Osteocyte (in vitro differentiated cells): ENCODE data around the gene CHCHD1. TPM values are rescaled to one million over a fixed set of nuclear protein-coding genes. Genes with fewer than 3 reads are reported as not detected.
A peak's percentile ranks its signal among the peaks of the same experiment; 100 is the strongest.

ENCODE experiments used
- DNase-seq: peaks from one replicate; pipeline ENCODE4 v3.0.0; 2021; ENCODE audit warnings: mixed read lengths; ENCODE audit not compliant: unreplicated experiment; ENCODE audit errors: extremely low spot score
- H3K27ac Mint-ChIP-seq: one replicate; pipeline ENCODE4 v1.8.0; 2021; ENCODE audit warnings: mild to moderate bottlenecking, mixed read lengths; ENCODE audit not compliant: unreplicated experiment
- H3K27me3 Mint-ChIP-seq: one replicate; pipeline ENCODE4 v1.8.0; 2021; ENCODE audit warnings: mixed read lengths; ENCODE audit not compliant: unreplicated experiment
- H3K36me3 Mint-ChIP-seq: one replicate; pipeline ENCODE4 v1.8.0; 2021; ENCODE audit warnings: mixed read lengths; ENCODE audit not compliant: unreplicated experiment
- H3K4me1 Mint-ChIP-seq: one replicate; pipeline ENCODE4 v1.8.0; 2021; ENCODE audit warnings: mixed read lengths; ENCODE audit not compliant: unreplicated experiment
- H3K4me3 Mint-ChIP-seq: one replicate; pipeline ENCODE4 v1.8.0; 2021; ENCODE audit warnings: mild to moderate bottlenecking, moderate library complexity, mixed read lengths; ENCODE audit not compliant: unreplicated experiment
- H3K9me3 Mint-ChIP-seq: one replicate; pipeline ENCODE4 v1.8.0; 2021; ENCODE audit warnings: mixed read lengths; ENCODE audit not compliant: unreplicated experiment
- CTCF ChIP-seq: fragments of 200-600 bp; sonication (generic); IDR thresholded peaks from 2 replicates; pipeline ENCODE4 v1.5.0; 2021; ENCODE audit warnings: antibody characterized with exemption, mild to moderate bottlenecking, moderate library complexity
- total RNA-seq: library from RNA; stranded (reverse); gene quantifications from 2 replicates; pipeline ENCODE4 v1.2.1, GENCODE V29; 2021

CHCHD1 gene
- total RNA-seq, 1 donor from 2014 or later, result 22.3 TPM

GRCh38 chr10:73774637-73775036 is 7.2 kb upstream of the CHCHD1 start:
- H3K27ac Mint-ChIP-seq, result no peak overlapping the region
- no peaks in the 10 kb centered on the region for H3K9me3 Mint-ChIP-seq
- no peaks in the 10 kb centered on the region for H3K27me3 Mint-ChIP-seq
- H3K36me3 Mint-ChIP-seq, result peaks cover 22% of the 10 kb centered on the region
- no peak for DNase-seq
- H3K4me3 Mint-ChIP-seq, result peak overlapping the region; percentile 57
- peaks cover 35% of the 10 kb centered on the region for H3K4me1 Mint-ChIP-seq
- peak; percentile 26 for TF ChIP-seq CTCF

- no peak for DNase-seq
- no peak for TF ChIP-seq CTCF
- Mint-ChIP-seq H3K36me3 (peaks cover 12% of the 10 kb centered on the region), H3K9me3 (no peaks in the 10 kb centered on the region), H3K4me3 (no peak overlapping the region), H3K4me1 (peaks cover 46% of the 10 kb centered on the region), H3K27ac (no peak overlapping the region), H3K27me3 (no peaks in the 10 kb centered on the region)
These were observed 2.8 kb upstream of the CHCHD1 start for GRCh38 chr10:73779018-73779417.

GRCh38 chr10:73779539-73780197 is 2.2 kb upstream of the CHCHD1 start:
- no peaks in the 10 kb centered on the region for H3K27me3 Mint-ChIP-seq

GRCh38 chr10:73780301-73780700 is 1.5 kb upstream of the CHCHD1 start:
- peak overlapping the region; percentile 99 for H3K27ac Mint-ChIP-seq
- peaks cover 42% of the 10 kb centered on the region for H3K4me1 Mint-ChIP-seq
- H3K27me3 Mint-ChIP-seq, result no peaks in the 10 kb centered on the region
- no peaks in the 10 kb centered on the region for H3K9me3 Mint-ChIP-seq
- no peak for DNase-seq
- H3K4me3 Mint-ChIP-seq, result peak overlapping the region; percentile 97
- no peak for TF ChIP-seq CTCF
- peaks cover 9% of the 10 kb centered on the region for H3K36me3 Mint-ChIP-seq

More at GRCh38 chr10:73779539-73780197, 2.2 kb upstream of the CHCHD1 start:
- no peak for DNase-seq
- no peak for TF ChIP-seq CTCF
- peak overlapping the region; percentile 36 for H3K27ac Mint-ChIP-seq
- peaks cover 12% of the 10 kb centered on the region for H3K36me3 Mint-ChIP-seq
- H3K4me3 Mint-ChIP-seq, result peak overlapping the region; percentile 97
- peaks cover 44% of the 10 kb centered on the region for H3K4me1 Mint-ChIP-seq
- no peaks in the 10 kb centered on the region for H3K9me3 Mint-ChIP-seq

- TF ChIP-seq CTCF, result no peak
- peak overlapping the region; percentile 99 for H3K27ac Mint-ChIP-seq
- no peak for DNase-seq
These were observed 882 bp upstream of the CHCHD1 start for GRCh38 chr10:73780966-73781365.

More at GRCh38 chr10:73780966-73781365, 882 bp upstream of the CHCHD1 start:
- Mint-ChIP-seq H3K4me1 (peaks cover 37% of the 10 kb centered on the region), H3K27me3 (no peaks in the 10 kb centered on the region), H3K9me3 (no peaks in the 10 kb centered on the region), H3K36me3 (peaks cover 3% of the 10 kb centered on the region), H3K4me3 (peak overlapping the region; percentile 97)
